Heart right ventricle (tissue), 16 donors: ENCODE measurements around the gene AQP1. TPM values are rescaled to one million over a fixed set of nuclear protein-coding genes. Genes with fewer than 3 reads are reported as not detected.

Source experiments
- ATAC-seq, 8 donors: fragments of 200-7000 bp; cut with Tn5 transposase; one replicate each; pipeline ENCODE4 v1.9.1; 2020; ENCODE audit warnings: mild to moderate bottlenecking in 8 of 8, moderate library complexity in 8 of 8, moderate number of reproducible peaks in 1 of 8
- DNase-seq, 2 donors: peaks; one replicate each; pipeline ENCODE4 v3.0.0-alpha.2; 2020
- H3K27ac ChIP-seq, 10 donors: fragments of 200-600 bp; sonication (generic) in 2 of 10; one replicate each; pipeline versions ENCODE4 v1.5.0 to v1.8.0; 2020 to 2022; ENCODE audit warnings: mild to moderate bottlenecking in 3 of 10
- H3K27me3 ChIP-seq, 7 donors: fragments of 200-600 bp; one replicate each; pipeline ENCODE4 v1.8.0; 2021 to 2022; ENCODE audit warnings: mild to moderate bottlenecking in 2 of 7
- H3K36me3 ChIP-seq, 9 donors: fragments of 200-600 bp; sonication (generic) in 1 of 9; one replicate each; pipeline versions ENCODE4 v1.5.0 to v1.8.0; 2020 to 2022; ENCODE audit warnings: mild to moderate bottlenecking in 2 of 9
- H3K4me1 ChIP-seq, 9 donors: fragments of 200-600 bp; sonication (generic) in 1 of 9; one replicate each; pipeline versions ENCODE4 v1.5.0 to v1.8.0; 2020 to 2022; ENCODE audit warnings: mild to moderate bottlenecking in 4 of 9
- H3K4me3 ChIP-seq, 10 donors: fragments of 200-600 bp; sonication (generic) in 2 of 10; one replicate each; pipeline versions ENCODE4 v1.5.0 to v1.8.0; 2020 to 2022; ENCODE audit warnings: mild to moderate bottlenecking in 7 of 10, moderate library complexity in 2 of 10
- H3K9me3 ChIP-seq, 11 donors: fragments of 200-600 bp in 10 of 11; sonication (generic) in 2 of 11; one replicate each; pipeline versions ENCODE4 v1.5.0 to v1.8.0; 2013 to 2022; ENCODE audit warnings: mild to moderate bottlenecking in 2 of 11, control low read depth in 1 of 11, moderate library complexity in 1 of 11
- CTCF ChIP-seq, 9 donors: fragments of 200-600 bp; sonication (generic) in 2 of 9; IDR thresholded peaks; one replicate each; pipeline versions ENCODE4 v1.5.0 to v1.8.0; 2021 to 2022; ENCODE audit warnings: antibody characterized with exemption in 9 of 9, mild to moderate bottlenecking in 5 of 9, moderate library complexity in 1 of 9
- WGBS, 2 donors: extraction: QIAGEN DNeasy Blood & Tissue Kit; methylation state at CpG; one replicate each; pipeline ENCODE4 v1.1.7; 2013; ENCODE audit warnings: inconsistent platforms in 1 of 2; 5-methylcytosine and 5-hydroxymethylcytosine counted together
- intact Hi-C, 10 donors: fragments of 100-400 bp; cut with DNase I; formaldehyde crosslinking; loops; one replicate each; pipeline versions ENCODE4 v1.11.1 to v1.14.2; 2022
- polyA plus RNA-seq, 2 donors: library from polyadenylated mRNA; stranded (reverse); fragments of 200-250 nt; gene quantifications; one replicate each; pipeline ENCODE4 v1.2.3, GENCODE V29; 2013
- total RNA-seq, 10 donors: library from RNA; stranded (reverse); fragmentation: NEBNext Ultra II Directional in 3 of 10; extraction: Animal tissue kit (Norgen Biotek cat#: 25700) in 3 of 10; gene quantifications; one replicate each; pipeline versions ENCODE4 v1.2.1 to v1.2.4, GENCODE V29; 2021 to 2023
- donor health status: Arrhythmogenic right ventricular cardiomyopathy.
- donor health status: ischemic (EF 13 %, LVEDD 7.1; RV severe dilation, severe dysfunction).
- donor health status: healthy with polysubstance abuse.
- donor health status: DM: no; HTN: yes; CAD: no.
- donor health status: DM: no; HTN: no; CAD: no.
- donor health status: ischemic (EF 25% LVEDD 6.9; RV normal size, moderate dysfunction).
- donor health status: ischemic (EF 25% LVEDD 5.7; RV mildly dilated, moderate dysfunction).
- donor health status: healthy.
- donor health status: DM: yes; HTN: yes; CAD: no.
- donor health status: Ischemic cardiomyopathy.
- donor health status: ischemic (EF 35%, LVEDD 5.7; RV mildly dilated, moderate dysfunction).
- donor health status: nonischemic (EF 11% LVEDD 7.7; RV severe dilation, severe dysfunction).
- donor health status: DM: yes; HTN: yes; CAD: no.
- donor health status: PGD.
- donor health status: ischemic (EF 29% LVEDD 5.4; RV normal size, mild dysfunction).
- donor health status: nonischemic (EF 23%, LVEDD 6.1; RV moderate dilation, normal function).

Gene AQP1
- total and polyA plus RNA-seq, 12 donors: 101 to 274 (median 182) TPM

- H3K27me3 ChIP-seq: no peaks in the 10 kb centered on the region
- no peaks in the 10 kb centered on the region for H3K36me3 ChIP-seq
- H3K4me1 ChIP-seq: peaks cover 12 to 79% (median 60%) of the 10 kb centered on the region in 9 donors
- ATAC-seq: no peak
- DNase-seq: peak in 1 of 2 donors; percentile 3
- H3K9me3 ChIP-seq: no peaks in the 10 kb centered on the region
- no peak for TF ChIP-seq CTCF (IDR thresholded peaks at IDR 0.05)
- intact Hi-C loops: no loop called here
- no peak overlapping the region for H3K4me3 ChIP-seq
- 86 to 93% methylated on average over 2 of the region's 2 CpGs for WGBS, 2 donors
- H3K27ac ChIP-seq: peak overlapping the region in 4 of 10 donors; percentile 69 to 83 (median 80)
Measured at GRCh38 chr7:30901856-30902255, 9.8 kb upstream of the AQP1 start.

- Histone ChIP-seq H3K4me1 (peaks cover 16 to 79% (median 60%) of the 10 kb centered on the region in 9 donors), H3K4me3 (no peak overlapping the region), H3K9me3 (no peaks in the 10 kb centered on the region), H3K27me3 (no peaks in the 10 kb centered on the region), H3K36me3 (no peaks in the 10 kb centered on the region), H3K27ac (no peak overlapping the region)
- TF ChIP-seq CTCF (IDR thresholded peaks at IDR 0.05): no peak
- 80% methylated on average over 11 of the region's 11 CpGs for WGBS, 2 donors
- ATAC-seq (no peak), DNase-seq (peak in 1 of 2 donors; percentile 16)
- intact Hi-C loops: no loop called here
Measured at GRCh38 chr7:30902466-30902865, 9.2 kb upstream of the AQP1 start.

GRCh38 chr7:30903146-30903545 lies 8.5 kb upstream of the AQP1 start:
- Histone ChIP-seq H3K4me3 (no peak overlapping the region), H3K4me1 (peaks cover 23 to 79% (median 61%) of the 10 kb centered on the region in 9 donors), H3K27me3 (no peaks in the 10 kb centered on the region), H3K27ac (no peak overlapping the region), H3K36me3 (no peaks in the 10 kb centered on the region), H3K9me3 (no peaks in the 10 kb centered on the region)
- intact Hi-C loops: no loop called here
- DNase-seq: peak in 1 of 2 donors; percentile 11
- no peak for TF ChIP-seq CTCF (IDR thresholded peaks at IDR 0.05)
- 94 to 96% methylated on average over 8 of the region's 8 CpGs for WGBS, 2 donors
- no peak for ATAC-seq

GRCh38 chr7:30904561-30904960 lies 7.1 kb upstream of the AQP1 start:
- Histone ChIP-seq H3K36me3 (no peaks in the 10 kb centered on the region), H3K4me1 (peaks cover 24 to 77% (median 58%) of the 10 kb centered on the region in 9 donors), H3K27ac (peak overlapping the region in 3 of 10 donors; percentile 67 to 78 (median 75)), H3K9me3 (no peaks in the 10 kb centered on the region), H3K4me3 (no peak overlapping the region), H3K27me3 (no peaks in the 10 kb centered on the region)
- TF ChIP-seq CTCF (IDR thresholded peaks at IDR 0.05): no peak
- intact Hi-C loops: no loop called here
- ATAC-seq: no peak
- WGBS, 2 donors: 84 to 89% methylated on average over 9 of the region's 9 CpGs
- DNase-seq: no peak
